ENCODE data around the gene LCE2A.

The LCE2A gene

DNA sequence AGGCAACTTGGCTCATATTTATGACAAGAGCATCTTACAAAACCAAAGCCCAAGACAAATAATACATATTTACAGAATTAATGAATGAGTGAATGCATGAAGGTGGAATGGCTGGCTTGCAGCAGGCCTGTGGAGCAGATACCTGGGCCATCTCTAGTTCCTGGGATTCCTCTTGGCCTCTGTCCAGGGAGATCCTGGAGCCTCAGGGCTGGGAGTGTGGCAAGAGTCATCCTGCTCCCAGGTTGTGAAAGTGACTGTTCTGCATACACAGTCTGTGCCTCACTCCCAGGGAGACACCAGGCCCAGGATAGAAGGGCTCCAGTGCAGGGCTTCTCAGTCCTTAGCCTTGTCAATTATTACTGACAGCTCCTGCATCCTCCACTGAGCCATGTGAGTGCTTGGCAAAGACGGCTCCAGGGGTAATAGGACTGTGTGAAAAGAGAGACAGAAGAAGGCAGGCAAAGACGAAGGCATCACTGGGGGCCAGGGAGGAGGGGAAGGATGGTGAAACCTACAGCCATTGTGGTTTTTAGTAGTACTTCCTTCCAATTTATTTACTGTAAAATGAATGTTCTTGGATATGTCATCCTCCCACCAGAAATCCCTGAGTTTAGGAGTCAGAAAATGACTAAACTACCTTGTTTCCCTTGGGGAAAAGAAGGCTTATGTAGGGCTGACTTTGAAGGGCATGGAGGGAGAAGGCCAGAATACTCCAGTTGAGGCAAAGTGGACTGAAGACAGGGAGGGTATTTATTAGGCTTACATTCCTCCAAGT lies 45.4 kb downstream of the LCE2A start:
- no peak for DNase-seq

DNA sequence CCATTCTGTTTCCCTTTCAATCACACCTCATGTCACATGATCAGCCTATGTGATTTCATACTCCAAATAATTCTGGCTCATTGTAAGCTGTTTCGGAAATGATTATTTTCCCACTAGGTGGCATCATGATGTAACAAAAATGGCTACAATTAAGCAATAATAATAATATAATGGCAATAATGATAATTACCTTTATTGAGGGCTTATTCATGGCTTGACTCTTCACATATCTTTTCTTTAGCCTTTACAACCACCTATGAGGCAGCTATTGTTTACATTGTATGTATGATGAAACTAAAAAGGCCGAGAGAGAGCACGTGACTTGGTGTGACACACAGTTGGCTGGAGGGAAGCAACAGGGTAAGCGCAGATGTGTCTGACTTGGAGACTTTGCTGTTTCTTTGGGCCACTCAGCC lies 47.2 kb downstream of the LCE2A start:
- DNase-seq: no peak

DNA sequence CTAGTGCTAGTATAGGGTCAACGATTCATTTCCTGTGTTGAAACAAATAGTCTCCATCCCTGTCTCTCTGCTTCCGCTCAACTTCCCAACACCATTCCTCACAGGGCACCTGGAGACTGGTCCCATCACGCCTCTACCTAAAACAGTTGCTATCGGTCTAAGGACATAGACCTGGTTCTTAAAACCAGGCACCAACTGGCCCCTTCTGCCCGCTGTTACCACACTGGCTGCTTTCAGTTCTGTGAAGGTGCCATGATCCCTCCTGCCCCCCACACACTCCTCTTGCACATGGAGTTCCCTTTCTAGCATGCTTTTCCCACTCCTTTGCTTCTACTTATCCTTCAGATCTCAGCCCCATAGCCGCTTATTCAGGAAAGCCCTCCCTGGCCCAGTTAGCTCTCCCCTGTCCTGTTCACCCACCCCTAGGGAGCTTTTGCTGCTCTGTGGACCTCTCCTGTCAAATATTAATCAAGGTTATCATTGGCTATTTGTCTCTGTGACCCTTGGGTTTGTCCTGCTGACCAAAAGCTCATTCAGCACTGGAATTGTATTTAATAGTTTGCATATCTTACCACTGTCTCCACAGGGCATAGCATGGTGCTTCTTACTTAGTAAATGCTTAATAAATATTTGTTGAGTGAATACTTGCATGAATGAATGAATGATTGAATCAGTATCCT lies 47.8 kb downstream of the LCE2A start:
- DNase-seq: no peak

DNA sequence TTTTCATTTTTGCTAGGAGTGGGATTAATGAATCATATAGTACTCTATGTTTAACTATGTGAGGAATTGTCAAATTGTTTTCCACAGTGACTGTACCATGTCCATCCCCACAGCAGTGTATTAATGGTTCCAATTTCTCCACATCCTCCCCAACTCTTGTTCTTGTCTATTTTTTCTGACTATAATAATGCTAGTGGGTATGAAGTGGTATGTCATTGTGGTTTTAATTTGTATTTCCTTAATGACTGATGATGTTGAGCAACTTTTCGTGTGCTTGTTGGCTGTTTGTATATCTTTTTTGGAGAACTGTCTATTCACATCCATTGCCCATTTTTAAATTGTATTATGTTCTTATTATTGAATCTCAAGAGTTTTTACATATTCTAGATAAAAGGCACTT lies 49.7 kb downstream of the LCE2A start:
- DNase-seq: no peak

All from right forelimb (tissue), 1 donor.